Epithelial cell of esophagus (primary cell): ENCODE measurements around the gene GTF2I.

ENCODE experiments used
- DNase-seq: peaks from one replicate; pipeline ENCODE4 v3.0.0; 2010; ENCODE audit warnings: low read depth
- H3K4me3 ChIP-seq: 2 replicates; pipeline ENCODE4 v1.5.1; 2011; ENCODE audit warnings: mild to moderate bottlenecking, low read length, control low read depth
- CTCF ChIP-seq: IDR thresholded peaks from 2 replicates; pipeline ENCODE4 v1.5.1; 2011; ENCODE audit warnings: low read depth, mild to moderate bottlenecking, low read length, control low read depth, inconsistent platforms; ENCODE audit not compliant: insufficient read depth; ENCODE audit errors: missing control alignments

GTF2I gene

GRCh38 chr7:74657692-74658177, at the start of gene GTF2I:
Gene GTF2I (plus strand): TSS chr7:74657718. CDS start chr7:74689129, 31,411 bp downstream.
- DNase-seq, result no peak
- H3K4me3 ChIP-seq, result peak within 1 kb of the TSS; percentile 64
- TF ChIP-seq CTCF, result no peak

- peak; percentile 6 for TF ChIP-seq CTCF
- peak; percentile 98 for DNase-seq
- H3K4me3 ChIP-seq, result no peak overlapping the region
Measured at GRCh38 chr7:74612015-74612829, 45.3 kb upstream of the GTF2I start.

- no peak overlapping the region for H3K4me3 ChIP-seq
- TF ChIP-seq CTCF, result no peak
- no peak for DNase-seq
Measured at GRCh38 chr7:74615933-74616780, 41.4 kb upstream of the GTF2I start.

- no peak overlapping the region for H3K4me3 ChIP-seq
- no peak for TF ChIP-seq CTCF
- no peak for DNase-seq
Measured at GRCh38 chr7:74617180-74617744, 40.3 kb upstream of the GTF2I start.

GRCh38 chr7:74619235-74619860, 38.2 kb upstream of the GTF2I start:
- no peak overlapping the region for H3K4me3 ChIP-seq
- no peak for TF ChIP-seq CTCF

GRCh38 chr7:74622228-74622749, 35.2 kb upstream of the GTF2I start:
- DNase-seq, result no peak
- no peak overlapping the region for H3K4me3 ChIP-seq

More at GRCh38 chr7:74619235-74619860, 38.2 kb upstream of the GTF2I start:
- no peak for DNase-seq

More at GRCh38 chr7:74622228-74622749, 35.2 kb upstream of the GTF2I start:
- no peak for TF ChIP-seq CTCF
